Upper lobe of left lung (tissue), 6 donors: ENCODE data around the gene PPL. TPM values are rescaled to one million over a fixed set of nuclear protein-coding genes. Genes with fewer than 3 reads are reported as not detected.

Experiments used
- ATAC-seq, 2 donors: fragments of 200-7000 bp; cut with Tn5 transposase; one replicate each; pipeline ENCODE4 v1.9.1; 2022; ENCODE audit warnings: mild to moderate bottlenecking in 2 of 2, moderate library complexity in 2 of 2; ENCODE audit not compliant: low FRiP score in 2 of 2
- DNase-seq, 2 donors: peaks; one replicate each; pipeline ENCODE4 v3.0.0-alpha.2; 2019 to 2020
- H3K27ac ChIP-seq, 4 donors: fragments of 200-600 bp; sonication (generic); one replicate each; pipeline ENCODE4 v1.5.1; 2016 to 2019
- H3K27me3 ChIP-seq, 4 donors: fragments of 200-600 bp; sonication (generic); one replicate each; pipeline ENCODE4 v1.5.1; 2017 to 2019
- H3K36me3 ChIP-seq, 4 donors: fragments of 200-600 bp; sonication (generic); one replicate each; pipeline ENCODE4 v1.5.1; 2016 to 2019
- H3K4me1 ChIP-seq, 4 donors: fragments of 200-600 bp; sonication (generic); one replicate each; pipeline ENCODE4 v1.5.1; 2018 to 2019
- H3K4me3 ChIP-seq, 4 donors: fragments of 200-600 bp; sonication (generic); one replicate each; pipeline ENCODE4 v1.5.1; 2017 to 2019; ENCODE audit warnings: mild to moderate bottlenecking in 2 of 4, moderate library complexity in 1 of 4
- H3K9me3 ChIP-seq, 4 donors: fragments of 200-600 bp; sonication (generic); one replicate each; pipeline ENCODE4 v1.5.1; 2018 to 2019
- CTCF ChIP-seq, 6 experiments: fragments of 450-650 bp in 4 of 6; fragments of 200-600 bp in 2 of 6; sonication (generic) in 2 of 6; IDR thresholded peaks; one replicate each; pipeline ENCODE4 v1.5.1; 2016 to 2019; ENCODE audit warnings: antibody characterized with exemption in 6 of 6
- EP300 ChIP-seq, 4 donors: sonication (generic); formaldehyde crosslinking; IDR thresholded peaks; one replicate each; pipeline ENCODE4 v1.5.1; 2017; ENCODE audit warnings: antibody characterized with exemption in 4 of 4, control low read depth in 2 of 4
- POLR2A ChIP-seq, 4 donors: fragments of 450-650 bp; IDR thresholded peaks; one replicate each; pipeline ENCODE4 v1.5.1; 2016 to 2017; ENCODE audit warnings: antibody characterized with exemption in 4 of 4, mild to moderate bottlenecking in 2 of 4
- POLR2AphosphoS5 ChIP-seq, 2 donors: sonication (generic); formaldehyde crosslinking; IDR thresholded peaks; one replicate each; pipeline ENCODE4 v1.5.1; 2017; ENCODE audit warnings: antibody characterized with exemption in 2 of 2
- WGBS, 2 donors: methylation state at CpG; one replicate each; pipeline ENCODE4 v1.1.5; 2017 to 2018; 5-methylcytosine and 5-hydroxymethylcytosine counted together
- total RNA-seq, 6 donors: library from RNA; depleted of rRNA in 4 of 6; stranded (reverse); fragments of >200 nt in 4 of 6; gene quantifications; one replicate each; pipeline versions ENCODE4 v1.1.0 to v1.2.1, GENCODE V29; 2016 to 2021
- donor health status: DM: no; HTN: no; CAD: no; lungs with moderate emphysema.
- donor health status: DM: no; HTN: yes; CAD: no; lungs with severe emphysema.

PPL gene
- total RNA-seq, 6 donors from 2014 or later: 72.7 to 156 (median 132) TPM

- WGBS, 2 donors: 67 to 76% methylated on average over 14 of the region's 16 CpGs
- H3K4me3 ChIP-seq: no peak overlapping the region
- DNase-seq: no peak
- no peaks in the 10 kb centered on the region for H3K36me3 ChIP-seq
- H3K4me1 ChIP-seq: peaks cover 16 to 19% (median 17%) of the 10 kb centered on the region in 4 donors
- H3K27me3 ChIP-seq: no peaks in the 10 kb centered on the region
- no peak for ATAC-seq
- TF ChIP-seq POLR2AphosphoS5 (IDR thresholded peaks at IDR 0.05) (no peak), CTCF (IDR thresholded peaks at IDR 0.05) (no peak), EP300 (IDR thresholded peaks at IDR 0.05) (no peak), POLR2A (IDR thresholded peaks at IDR 0.05) (no peak)
- no peaks in the 10 kb centered on the region for H3K9me3 ChIP-seq
- H3K27ac ChIP-seq: no peak overlapping the region
These were observed 12.2 kb upstream of the PPL start for GRCh38 chr16:4948903-4949766.

- TF ChIP-seq CTCF (IDR thresholded peaks at IDR 0.05): no peak
- TF ChIP-seq POLR2A (IDR thresholded peaks at IDR 0.05): no peak
- TF ChIP-seq POLR2AphosphoS5 (IDR thresholded peaks at IDR 0.05): no peak
- no peak for TF ChIP-seq EP300 (IDR thresholded peaks at IDR 0.05)
- WGBS, 2 donors: 38 to 60% methylated on average over 16 of the region's 16 CpGs
- peak overlapping the region in 2 of 4 donors; percentile 26 to 54 for H3K27ac ChIP-seq
These were observed 11.0 kb upstream of the PPL start for GRCh38 chr16:4947722-4948503.

DNA sequence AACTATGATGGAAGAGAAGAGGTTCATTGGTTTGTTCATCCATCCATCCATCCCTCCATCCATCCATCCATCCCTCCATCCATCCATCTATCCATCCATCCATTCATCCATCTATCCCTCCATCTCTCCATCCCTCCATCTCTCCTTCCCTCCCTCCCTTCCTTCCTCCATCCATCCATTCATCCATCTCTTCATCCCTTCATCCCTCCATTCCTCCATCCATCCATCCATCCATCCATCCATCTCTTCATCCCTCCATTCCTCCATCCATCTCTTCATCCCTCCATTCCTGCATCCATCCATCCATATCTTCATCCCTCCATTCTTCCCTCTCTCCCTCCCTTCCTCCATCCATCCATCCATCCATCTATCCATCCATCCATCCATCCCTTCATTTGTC lies 10.0 kb upstream of the PPL start:
- TF ChIP-seq CTCF (IDR thresholded peaks at IDR 0.05) (no peak), POLR2A (IDR thresholded peaks at IDR 0.05) (no peak), EP300 (IDR thresholded peaks at IDR 0.05) (no peak), POLR2AphosphoS5 (IDR thresholded peaks at IDR 0.05) (no peak)
- Histone ChIP-seq H3K27me3 (no peaks in the 10 kb centered on the region), H3K27ac (no peak overlapping the region), H3K4me1 (peaks cover 29 to 37% (median 34%) of the 10 kb centered on the region in 4 donors), H3K4me3 (no peak overlapping the region), H3K36me3 (no peaks in the 10 kb centered on the region), H3K9me3 (no peaks in the 10 kb centered on the region)
- ATAC-seq (no peak), DNase-seq (no peak)

More at GRCh38 chr16:4947722-4948503, 11.0 kb upstream of the PPL start:
- DNase-seq: no peak
- Histone ChIP-seq H3K4me1 (peaks cover 26 to 32% (median 29%) of the 10 kb centered on the region in 4 donors), H3K27me3 (no peaks in the 10 kb centered on the region), H3K4me3 (no peak overlapping the region), H3K9me3 (no peaks in the 10 kb centered on the region), H3K36me3 (no peaks in the 10 kb centered on the region)
- ATAC-seq: no peak

DNA sequence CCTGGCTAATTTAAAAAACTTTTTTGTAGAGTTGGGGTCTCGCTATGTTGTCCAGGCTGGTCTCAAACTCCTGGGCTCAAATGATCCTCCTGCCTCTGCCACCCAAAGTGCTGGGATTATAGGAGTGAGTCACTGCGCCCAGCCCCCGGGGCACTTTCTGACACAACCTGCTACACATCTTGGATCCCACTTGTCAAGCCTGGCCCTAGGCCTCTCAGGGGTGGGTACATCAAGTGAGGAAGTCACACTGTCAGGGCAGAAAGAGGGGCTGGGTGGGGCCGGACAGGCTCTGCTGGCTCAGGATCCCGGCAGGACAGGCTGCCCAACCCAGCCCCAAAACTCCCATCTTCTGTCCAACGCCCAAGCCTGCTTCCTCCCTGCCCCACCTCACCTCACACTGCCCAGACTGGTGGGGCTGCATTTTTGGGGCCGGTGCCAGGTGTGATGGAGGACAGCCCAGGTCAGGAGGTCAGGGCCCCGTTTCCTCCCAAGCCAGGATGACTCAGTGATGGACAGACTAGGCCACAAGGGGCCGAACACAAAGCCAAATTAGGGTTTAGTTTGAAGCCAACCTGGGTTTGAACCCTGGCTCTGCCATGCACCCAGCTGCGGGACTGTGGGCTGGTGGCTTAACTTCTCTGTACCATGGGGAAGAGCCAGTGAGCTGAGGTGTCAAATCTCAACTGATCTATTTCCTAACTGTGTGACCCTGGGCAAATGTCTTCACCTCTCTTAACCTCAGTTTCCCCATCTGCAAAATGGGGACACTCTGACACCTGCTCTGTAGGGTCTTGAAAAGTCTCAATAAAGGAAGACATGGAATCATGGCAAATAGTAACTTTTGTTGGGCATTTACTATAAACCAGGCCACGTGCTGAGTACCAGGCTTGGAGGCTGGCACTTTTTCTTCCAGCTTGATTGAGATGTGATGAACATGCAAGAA lies 8.9 kb upstream of the PPL start:
- peaks cover 29 to 37% (median 34%) of the 10 kb centered on the region in 4 donors for H3K4me1 ChIP-seq
- peak; percentile 62 to 69 for DNase-seq
- H3K4me3 ChIP-seq: no peak overlapping the region
- no peaks in the 10 kb centered on the region for H3K27me3 ChIP-seq
- TF ChIP-seq EP300 (IDR thresholded peaks at IDR 0.05) (peak in 2 of 4 donors; percentile 19 to 34), POLR2A (IDR thresholded peaks at IDR 0.05) (no peak), CTCF (IDR thresholded peaks at IDR 0.05) (no peak), POLR2AphosphoS5 (IDR thresholded peaks at IDR 0.05) (peak in 1 of 2 donors; percentile 56)
- no peaks in the 10 kb centered on the region for H3K36me3 ChIP-seq
- peak; percentile 37 to 39 for ATAC-seq
- WGBS, 2 donors: 48 to 70% methylated on average over 6 to 11 of the region's 11 CpGs
- H3K9me3 ChIP-seq: no peaks in the 10 kb centered on the region
- peak overlapping the region; percentile 64 to 77 (median 73) for H3K27ac ChIP-seq
